OCI-LY3 (cell line): Measurements from ENCODE around the gene REEP3.

Source experiments
- CTCF ChIP-seq: fragments of 200-600, 300-600 bp; sonication (generic); IDR thresholded peaks from 2 replicates; pipeline ENCODE4 v1.5.1; 2014; ENCODE audit warnings: antibody characterized with exemption, low read length, low read depth
- EZH2phosphoT487 ChIP-seq: fragments of 200-600 bp; shearing (Covaris generic); IDR thresholded peaks from 2 replicates; pipeline ENCODE4 v1.6.1; 2018; ENCODE audit warnings: antibody characterized with exemption, mixed run types, low read depth

- TF ChIP-seq CTCF, result no peak
- no peak for TF ChIP-seq EZH2phosphoT487
Observed at GRCh38 chr10:63642808-63643207, 121.6 kb downstream of the REEP3 start.
